HepG2 (cell line): ENCODE results near the gene RNASE13. TPM values are rescaled to one million over a fixed set of nuclear protein-coding genes. Genes with fewer than 3 reads are reported as not detected.
A peak's percentile ranks its signal among the peaks of the same experiment; 100 is the strongest.

Source experiments
- AGO2 ChIP-seq: fragments of 200-400 bp; formaldehyde crosslinking; optimal IDR thresholded peaks from 2 replicates; pipeline ENCODE3; 2017; ENCODE audit warnings: mild to moderate bottlenecking, low read depth, low read length, moderate library complexity
- ATRX ChIP-seq: sonication (generic); formaldehyde crosslinking; IDR thresholded peaks from 2 replicates; pipeline ENCODE4 v1.4.0; 2020; ENCODE audit warnings: missing genetic modification reagents, borderline replicate concordance
- HMGXB3 ChIP-seq: sonication (generic); formaldehyde crosslinking; IDR thresholded peaks from 2 replicates; pipeline ENCODE4 v1.4.0; 2020; ENCODE audit warnings: missing genetic modification reagents, borderline replicate concordance
- KDM1A ChIP-seq: IDR thresholded peaks from 2 replicates; pipeline ENCODE4 v1.6.1; 2016; ENCODE audit warnings: missing compliant biosample characterization
- MLLT10 ChIP-seq: sonication (generic); formaldehyde crosslinking; IDR thresholded peaks from 2 replicates; pipeline ENCODE4 v1.4.0; 2020; ENCODE audit warnings: missing genetic modification reagents
- NFIC ChIP-seq: IDR thresholded peaks from 2 replicates; pipeline ENCODE4 v1.6.1; 2012; ENCODE audit warnings: mild to moderate bottlenecking, low read length, inconsistent platforms
- PAX8 ChIP-seq: sonication (generic); formaldehyde crosslinking; IDR thresholded peaks from 2 replicates; pipeline ENCODE4 v1.8.0; 2022; ENCODE audit warnings: mild to moderate bottlenecking, missing genetic modification reagents, borderline replicate concordance
- PAXIP1 ChIP-seq: sonication (generic); formaldehyde crosslinking; conservative IDR thresholded peaks from 2 replicates; pipeline ENCODE4 v1.4.0; 2020; ENCODE audit warnings: mild to moderate bottlenecking, missing genetic modification reagents, moderate library complexity
- SNAPC2 ChIP-seq: sonication (generic); formaldehyde crosslinking; IDR thresholded peaks from 2 replicates; pipeline ENCODE4 v1.8.1; 2022; ENCODE audit warnings: mild to moderate bottlenecking, missing genetic modification reagents
- TRIM24 ChIP-seq: sonication (generic); formaldehyde crosslinking; IDR thresholded peaks from 2 replicates; pipeline ENCODE4 v1.8.0; 2022; ENCODE audit warnings: mild to moderate bottlenecking, missing genetic modification reagents
- ZBTB34 ChIP-seq: sonication (generic); formaldehyde crosslinking; IDR thresholded peaks from 2 replicates; pipeline ENCODE4 v1.8.0; 2022; ENCODE audit warnings: mild to moderate bottlenecking, missing genetic modification reagents
- ZNF446 ChIP-seq: sonication (generic); formaldehyde crosslinking; IDR thresholded peaks from 2 replicates; pipeline ENCODE4 v1.5.0; 2020; ENCODE audit warnings: mild to moderate bottlenecking, missing genetic modification reagents
- ZNF552 ChIP-seq: sonication (generic); formaldehyde crosslinking; IDR thresholded peaks from 2 replicates; pipeline ENCODE4 v1.9.0; 2022; ENCODE audit warnings: missing genetic modification reagents, mild to moderate bottlenecking, borderline replicate concordance
- ZNF687 ChIP-seq: sonication (generic); formaldehyde crosslinking; IDR thresholded peaks from 2 replicates; pipeline ENCODE4 v1.5.1; 2020; ENCODE audit warnings: mild to moderate bottlenecking, missing genetic modification reagents, moderate library complexity
- ZNF709 ChIP-seq: sonication (generic); formaldehyde crosslinking; IDR thresholded peaks from 2 replicates; pipeline ENCODE4 v1.5.0; 2020; ENCODE audit warnings: mild to moderate bottlenecking, missing genetic modification reagents
- polyA plus RNA-seq, 8 experiments: library from polyadenylated mRNA; depleted of rRNA in 3 of 8; stranded (reverse) in 7 of 8; unstranded in 1 of 8; fragments of >200 nt; fragmentation: Illumina TruSeq in 4 of 8; extraction: Trizol in 4 of 8; gene quantifications; 2 replicates each; pipeline versions ENCODE4 v1.2.1 to v1.2.3, GENCODE V29; 2011 to 2016; ENCODE audit warnings: low read depth in 4 of 8, missing spikeins in 1 of 8, mixed read lengths in 1 of 8; ENCODE audit not compliant: insufficient read depth in 1 of 8
- total RNA-seq, 5 experiments: library from RNA; depleted of rRNA; stranded (reverse); fragments of >200 nt; fragmentation: Illumina TruSeq; extraction: Trizol; gene quantifications; 2 replicates each; pipeline ENCODE4 v1.2.3, GENCODE V29; 2016; ENCODE audit warnings: low read depth in 1 of 5

The RNASE13 gene
- total and polyA plus RNA-seq, 2 of the 13 experiments (the other 11 are each of a cell fraction or from before 2014, with no cell fraction given) = 1.0 TPM; not detected in 1

- TF ChIP-seq NFIC = no peak
- no peak for TF ChIP-seq MLLT10
- no peak for TF ChIP-seq PAX8 (CRISPR knock-in tag)
- peak; percentile 39 for TF ChIP-seq ZNF687
- no peak for TF ChIP-seq ZNF446 (CRISPR knock-in tag)
- no peak for TF ChIP-seq TRIM24 (CRISPR knock-in tag)
- no peak for TF ChIP-seq PAXIP1 (CRISPR knock-in tag)
- TF ChIP-seq HMGXB3 (CRISPR knock-in tag) = no peak
- TF ChIP-seq ZBTB34 (CRISPR knock-in tag) = no peak
- TF ChIP-seq ATRX (CRISPR knock-in tag) = no peak
- no peak for TF ChIP-seq ZNF552 (CRISPR knock-in tag)
- no peak for TF ChIP-seq ZNF709 (CRISPR knock-in tag)
- TF ChIP-seq SNAPC2 (CRISPR knock-in tag) = no peak
- TF ChIP-seq AGO2 = peak; percentile 32
- no peak for TF ChIP-seq KDM1A (CRISPR knock-in tag)
These were observed 38.3 kb upstream of the RNASE13 start (continued) for GRCh38 chr14:21072781-21073339.
